CD4-positive, alpha-beta T cell (primary cell): ENCODE data around the gene KCTD11. TPM values are rescaled to one million over a fixed set of nuclear protein-coding genes. Genes with fewer than 3 reads are reported as not detected.

Experiments used
- ATAC-seq: fragments of 200-7000 bp; cut with Tn5 transposase; one replicate; pipeline ENCODE4 v1.10.0; 2022; ENCODE audit warnings: mild to moderate bottlenecking; ENCODE audit not compliant: poor library complexity
- CTCF ChIA-PET: fragments of 350-600 bp; sonication (Branson Sonifier 250); formaldehyde crosslinking; loops from one replicate; lab custom pipeline; 2021; ENCODE audit warnings: antibody characterized with exemption, inconsistent platforms; lab: Charles Lee
- POLR2A ChIA-PET: fragments of 350-600 bp; sonication (Branson Sonifier 250); formaldehyde crosslinking; loops from one replicate; lab custom pipeline; 2021; ENCODE audit warnings: antibody characterized with exemption, inconsistent platforms; lab: Charles Lee
- DNase-seq, 14 experiments: peaks; one replicate each; pipeline ENCODE4 v3.0.0-alpha.2; 2013 to 2020; ENCODE audit warnings: mixed read lengths in 2 of 14
- H3K27ac ChIP-seq, 2 donors: one replicate each; pipeline versions ENCODE4 v1.5.1 to v1.7.0; 2013; ENCODE audit warnings: low read length in 2 of 2, low read depth in 1 of 2, mild to moderate bottlenecking in 1 of 2
- H3K27me3 ChIP-seq, 2 experiments: 1 replicate in 1 of 2; 2 replicates in 1 of 2; pipeline versions ENCODE4 v1.6.1 to v1.7.0; 2013; ENCODE audit warnings: low read length in 2 of 2, control low read depth in 1 of 2, mild to moderate bottlenecking in 1 of 2, moderate library complexity in 1 of 2; ENCODE audit not compliant: insufficient read depth in 2 of 2, control insufficient read depth in 1 of 2
- H3K36me3 ChIP-seq: one replicate; pipeline ENCODE4 v1.6.1; 2013; ENCODE audit warnings: low read length, control low read depth; ENCODE audit not compliant: insufficient read depth
- H3K4me1 ChIP-seq: one replicate; pipeline ENCODE4 v1.6.1; 2013; ENCODE audit warnings: low read length, control low read depth; ENCODE audit not compliant: insufficient read depth
- H3K4me3 ChIP-seq: one replicate; pipeline ENCODE4 v1.5.1; 2013; ENCODE audit warnings: mild to moderate bottlenecking, low read length, moderate library complexity
- H3K9me3 ChIP-seq, 2 experiments: 1 replicate in 1 of 2; 2 replicates in 1 of 2; pipeline versions ENCODE4 v1.6.1 to v1.7.0; 2013; ENCODE audit warnings: low read length in 2 of 2, mild to moderate bottlenecking in 2 of 2, control low read depth in 1 of 2, moderate library complexity in 1 of 2; ENCODE audit not compliant: control insufficient read depth in 1 of 2, insufficient read depth in 1 of 2
- H3K27ac Mint-ChIP-seq: one replicate; pipeline ENCODE4 v1.8.0; 2020; ENCODE audit warnings: mixed read lengths
- H3K27me3 Mint-ChIP-seq: one replicate; pipeline ENCODE4 v1.8.0; 2021; ENCODE audit warnings: mixed read lengths
- H3K36me3 Mint-ChIP-seq: one replicate; pipeline ENCODE4 v1.8.0; 2021; ENCODE audit warnings: low read depth, mixed read lengths
- H3K4me1 Mint-ChIP-seq: one replicate; pipeline ENCODE4 v1.8.0; 2021; ENCODE audit warnings: low read depth, mixed read lengths
- H3K4me3 Mint-ChIP-seq: one replicate; pipeline ENCODE4 v1.8.0; 2020; ENCODE audit warnings: mild to moderate bottlenecking, mixed read lengths
- H3K9me3 Mint-ChIP-seq: one replicate; pipeline ENCODE4 v1.8.0; 2020; ENCODE audit warnings: mixed read lengths
- intact Hi-C, 2 experiments: fragments of 100-400 bp; cut with DNase I in 1 of 2; cut with micrococcal nuclease in 1 of 2; formaldehyde crosslinking; loops; one replicate each; pipeline versions ENCODE4 v1.15.1 to v1.9.0; 2023 to 2025; cut with DNase I, micrococcal nuclease
- polyA plus RNA-seq, 2 donors: library from polyadenylated mRNA; unstranded; fragments of 120-200 nt; gene quantifications; one replicate each; pipeline ENCODE4 v1.2.1, GENCODE V29; 2013
- total RNA-seq, 174 experiments: library from RNA in 2 of 174; stranded (reverse) in 2 of 174; gene quantifications; one replicate each; pipeline ENCODE4 v1.2.3 and lab custom pipeline; 2021 to 2026
- TF ChIP-seq, protein P1 (sequence below): fragments of 200-600 bp; IDR thresholded peaks from one replicate; pipeline ENCODE4 v1.8.0; 2022; ENCODE audit warnings: antibody characterized with exemption, mild to moderate bottlenecking

KCTD11 gene
- total RNA-seq (1 to 10 TPM; 1.3 to 1.6 TPM), total RNA-seq (lab: John Stamatoyannopoulos, UW) (1.1 to 16.9 (median 7.9) reads per million in 172 experiments)
- polyA plus RNA-seq (2013, experiment 1 of 2) = 4.0 TPM
- polyA plus RNA-seq (2013, experiment 2 of 2) = 3.9 TPM

DNA sequence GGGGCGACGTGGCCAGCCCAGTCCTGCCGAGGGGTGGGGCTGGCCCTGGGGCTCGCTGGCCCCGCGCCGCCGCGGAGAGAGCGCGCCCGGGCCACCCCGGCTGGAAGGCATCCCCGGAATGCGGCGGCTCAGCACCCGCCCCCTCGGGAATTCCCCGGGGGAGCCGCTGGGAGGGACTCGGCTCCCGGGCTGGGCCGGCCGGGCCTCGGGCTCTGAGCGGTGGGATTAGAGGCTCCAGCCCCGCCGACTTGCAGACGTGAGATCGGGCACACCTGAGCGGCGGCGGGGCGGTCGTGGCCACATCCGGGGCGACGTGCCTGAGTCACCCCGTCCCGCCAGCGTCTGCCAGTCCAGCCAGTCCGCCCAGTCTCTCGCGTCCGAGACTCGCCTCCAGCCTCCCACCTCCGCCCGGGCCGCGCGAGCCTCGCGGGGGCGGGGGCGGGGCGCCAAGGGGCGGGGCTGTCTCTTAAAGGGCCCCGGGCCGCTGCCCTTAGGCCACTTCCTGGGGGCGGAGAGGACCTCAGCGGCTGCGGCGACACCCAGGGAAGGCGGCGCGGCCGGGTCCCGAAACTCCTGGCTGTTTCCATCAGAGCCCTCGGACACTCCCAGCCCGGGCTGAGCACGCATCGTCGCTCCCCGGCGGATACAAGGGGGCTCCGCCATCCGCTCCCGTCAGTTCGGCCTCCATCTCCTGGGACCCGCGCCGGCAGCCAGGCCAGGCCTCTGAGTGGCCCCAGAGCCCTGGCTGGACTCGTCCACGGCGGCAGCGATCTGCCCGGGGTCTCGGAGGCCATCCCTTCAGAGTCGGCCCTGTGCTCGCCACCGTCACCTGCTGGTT, at the start of gene KCTD11:
TSS of gene KCTD11 (plus strand) at position 498 of the 838 bp plus-strand sequence.
- H3K36me3 Mint-ChIP-seq = peaks cover 37% of the 10 kb centered on the region
- CTCF ChIA-PET = interaction anchor here (0.6 to 1.2 kb wide), 7 partner anchors 16 to 305 kb away, joined by 3 to 6 read pairs (median 3); partner anchors contain the start of gene ACAP1
- H3K4me3 Mint-ChIP-seq = peak within 1 kb of the TSS; percentile 90
- intact Hi-C loops = loop anchor here (1.0 to 10.0 kb wide), 7 partner anchors 15 to 310 kb away; partner anchors contain the start of genes ACAP1 (in 1 of the 2), FGF11 (in 1 of the 2), NEURL4 (in 1 of the 2) and NLGN2 (in 1 of the 2)
- peak within 1 kb of the TSS; percentile 86 for H3K27ac Mint-ChIP-seq
- peak within 1 kb of the TSS; percentile 66 for H3K4me3 ChIP-seq
- no peaks in the 10 kb centered on the region for H3K27me3 ChIP-seq
- H3K27me3 Mint-ChIP-seq = no peaks in the 10 kb centered on the region
- TF ChIP-seq, protein P1, sequence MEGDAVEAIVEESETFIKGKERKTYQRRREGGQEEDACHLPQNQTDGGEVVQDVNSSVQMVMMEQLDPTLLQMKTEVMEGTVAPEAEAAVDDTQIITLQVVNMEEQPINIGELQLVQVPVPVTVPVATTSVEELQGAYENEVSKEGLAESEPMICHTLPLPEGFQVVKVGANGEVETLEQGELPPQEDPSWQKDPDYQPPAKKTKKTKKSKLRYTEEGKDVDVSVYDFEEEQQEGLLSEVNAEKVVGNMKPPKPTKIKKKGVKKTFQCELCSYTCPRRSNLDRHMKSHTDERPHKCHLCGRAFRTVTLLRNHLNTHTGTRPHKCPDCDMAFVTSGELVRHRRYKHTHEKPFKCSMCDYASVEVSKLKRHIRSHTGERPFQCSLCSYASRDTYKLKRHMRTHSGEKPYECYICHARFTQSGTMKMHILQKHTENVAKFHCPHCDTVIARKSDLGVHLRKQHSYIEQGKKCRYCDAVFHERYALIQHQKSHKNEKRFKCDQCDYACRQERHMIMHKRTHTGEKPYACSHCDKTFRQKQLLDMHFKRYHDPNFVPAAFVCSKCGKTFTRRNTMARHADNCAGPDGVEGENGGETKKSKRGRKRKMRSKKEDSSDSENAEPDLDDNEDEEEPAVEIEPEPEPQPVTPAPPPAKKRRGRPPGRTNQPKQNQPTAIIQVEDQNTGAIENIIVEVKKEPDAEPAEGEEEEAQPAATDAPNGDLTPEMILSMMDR = no peak
- POLR2A ChIA-PET = interaction anchor here (0.7 to 5.6 kb wide), 12 partner anchors 11 to 113 kb away, joined by 3 to 96 read pairs (median 4); partner anchors contain the start of genes ACAP1, GABARAP, GPS2 and NEURL4
- H3K9me3 ChIP-seq = no peaks in the 10 kb centered on the region
- peak within 1 kb of the TSS; percentile 69 to 75 for H3K27ac ChIP-seq
- peaks cover 49% of the 10 kb centered on the region for H3K4me1 Mint-ChIP-seq
- H3K9me3 Mint-ChIP-seq = no peaks in the 10 kb centered on the region
- DNase-seq (peak; percentile 45 to 91 (median 70)), ATAC-seq (peak; percentile 58)
- peaks cover 59% of the 10 kb centered on the region for H3K4me1 ChIP-seq
- H3K36me3 ChIP-seq = peaks cover 35% of the 10 kb centered on the region

DNA sequence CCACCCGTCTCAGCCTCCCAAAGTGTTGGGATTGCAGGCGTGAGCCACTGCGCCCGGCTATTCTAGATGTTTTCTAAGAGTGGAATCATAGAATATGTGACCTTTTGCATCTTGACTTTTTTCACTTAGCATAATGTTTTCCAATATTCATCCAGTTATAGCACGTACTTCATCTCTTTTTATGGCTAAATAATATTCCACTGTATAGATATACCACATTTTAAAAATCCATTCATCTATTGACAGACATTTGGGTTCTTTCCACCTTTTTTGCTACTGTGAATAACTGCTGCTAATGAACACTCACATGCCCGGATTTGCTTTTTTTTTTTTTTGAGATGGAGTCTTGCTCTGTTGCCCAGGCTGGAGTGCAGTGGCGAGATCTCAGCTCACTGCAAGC, 47.8 kb upstream of the KCTD11 start:
- TF ChIP-seq, protein P1 = no peak
- ChIA-PET POLR2A (interaction anchor here (1.3 kb wide), 1 partner anchor 279 kb away, joined by 4 read pairs; the partner anchor contains the start of gene MPDU1), CTCF (interaction anchor here (0.9 to 1.8 kb wide), 4 partner anchors 8 to 83 kb away, joined by 3 to 4 read pairs (median 4); no protein-coding TSS in a partner anchor)
- H3K36me3 Mint-ChIP-seq = peaks cover 20% of the 10 kb centered on the region
- Histone ChIP-seq H3K9me3 (no peaks in the 10 kb centered on the region), H3K4me3 (no peak overlapping the region), H3K4me1 (peaks cover 12% of the 10 kb centered on the region), H3K27me3 (no peaks in the 10 kb centered on the region), H3K27ac (no peak overlapping the region), H3K36me3 (peaks cover 1% of the 10 kb centered on the region)
- H3K4me1 Mint-ChIP-seq = peaks cover 18% of the 10 kb centered on the region
- H3K9me3 Mint-ChIP-seq = no peaks in the 10 kb centered on the region
- H3K4me3 Mint-ChIP-seq = no peak overlapping the region
- DNase-seq = no peak
- ATAC-seq = no peak
- intact Hi-C loops = no loop called here
- H3K27me3 Mint-ChIP-seq = no peaks in the 10 kb centered on the region
- H3K27ac Mint-ChIP-seq = no peak overlapping the region

DNA sequence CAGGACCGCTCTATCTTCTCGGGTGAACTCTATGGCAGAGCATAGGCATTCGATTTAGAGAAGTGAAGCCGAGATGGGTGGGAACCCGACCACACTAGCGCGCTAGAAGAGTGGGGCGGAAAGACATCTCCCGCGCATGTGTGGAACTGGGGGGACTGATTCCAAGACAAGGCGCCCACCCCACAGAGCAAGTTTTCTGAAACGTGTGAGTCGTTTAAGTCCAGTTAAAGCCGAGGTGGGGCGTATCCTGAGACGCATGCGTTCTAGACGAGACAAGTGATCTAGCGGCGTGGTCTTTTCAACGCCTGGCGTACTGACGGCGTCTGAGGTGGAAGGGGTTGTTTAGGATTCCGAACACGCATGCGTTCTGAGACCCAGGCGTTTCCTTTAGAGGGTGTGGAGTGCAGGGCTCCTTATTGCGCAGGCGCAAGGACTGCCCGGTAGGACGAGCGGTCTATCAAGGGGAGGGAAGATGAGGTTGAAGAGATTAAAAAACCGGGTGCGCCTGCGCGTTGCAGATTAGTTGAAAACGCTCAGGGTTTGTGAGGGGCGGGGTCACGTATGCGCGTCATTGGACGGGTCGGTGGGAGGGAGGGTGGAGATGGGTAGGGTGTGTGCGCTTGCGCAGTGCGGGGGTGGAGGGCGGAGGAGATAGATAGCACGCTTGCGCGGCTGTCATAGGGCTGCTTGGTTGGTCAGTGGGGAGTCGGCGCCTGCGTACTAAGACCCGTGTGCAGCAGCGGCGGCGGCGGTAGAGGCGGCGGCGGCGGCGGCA, 44.9 kb upstream of the KCTD11 start, which contains the start of gene EIF5A:
TSS of gene EIF5A (plus strand) at position 718 of the 775 bp plus-strand sequence. CDS start 2,008 bp downstream, outside the sequence.
- H3K4me1 ChIP-seq = peaks cover 39% of the 10 kb centered on the region
- H3K9me3 Mint-ChIP-seq = no peaks in the 10 kb centered on the region
- H3K27me3 Mint-ChIP-seq = no peaks in the 10 kb centered on the region
- TF ChIP-seq, protein P1 = no peak
- peak within 1 kb of the TSS; percentile 97 to 99 for H3K27ac ChIP-seq
- H3K36me3 Mint-ChIP-seq = peaks cover 48% of the 10 kb centered on the region
- no peaks in the 10 kb centered on the region for H3K9me3 ChIP-seq
- ChIA-PET POLR2A (no interaction called here), CTCF (interaction anchor here (1.5 kb wide), 1 partner anchor 11 kb away, joined by 7 read pairs; no protein-coding TSS in a partner anchor)
- intact Hi-C loops = loop anchor here (1.0 to 5.0 kb wide), 6 partner anchors 55 to 266 kb away; partner anchors contain the start of genes ELP5 (in 2 of the 2), CTDNEP1 (in 1 of the 2), FGF11 (in 1 of the 2) and POLR2A (in 1 of the 2)
- DNase-seq = peak; percentile 100
- no peaks in the 10 kb centered on the region for H3K27me3 ChIP-seq
- peak; percentile 68 for ATAC-seq
- peak within 1 kb of the TSS; percentile 92 for H3K4me3 Mint-ChIP-seq
- peaks cover 44% of the 10 kb centered on the region for H3K4me1 Mint-ChIP-seq
- H3K27ac Mint-ChIP-seq = peak within 1 kb of the TSS; percentile 98
- peaks cover 30% of the 10 kb centered on the region for H3K36me3 ChIP-seq
- peak within 1 kb of the TSS; percentile 76 for H3K4me3 ChIP-seq
